CD4-positive, alpha-beta T cell treated with Interleukin-10 for 1 hour (primary cell): ENCODE results near the gene CSMD2.
"Not testable (repeated sequence)": the region's sequence is repeated elsewhere in the genome, so short reads cannot be mapped to it uniquely, and the experiment has no call there.

Experiments
- DNase-seq: peaks from one replicate; pipeline ENCODE4 v3.0.0-alpha.2; 2020

Gene CSMD2

GRCh38 chr1:33515112-33515511 lies 649.9 kb downstream of the CSMD2 start:
- DNase-seq: no peak

GRCh38 chr1:33512226-33513011 lies 652.6 kb downstream of the CSMD2 start:
- DNase-seq: no peak

DNA sequence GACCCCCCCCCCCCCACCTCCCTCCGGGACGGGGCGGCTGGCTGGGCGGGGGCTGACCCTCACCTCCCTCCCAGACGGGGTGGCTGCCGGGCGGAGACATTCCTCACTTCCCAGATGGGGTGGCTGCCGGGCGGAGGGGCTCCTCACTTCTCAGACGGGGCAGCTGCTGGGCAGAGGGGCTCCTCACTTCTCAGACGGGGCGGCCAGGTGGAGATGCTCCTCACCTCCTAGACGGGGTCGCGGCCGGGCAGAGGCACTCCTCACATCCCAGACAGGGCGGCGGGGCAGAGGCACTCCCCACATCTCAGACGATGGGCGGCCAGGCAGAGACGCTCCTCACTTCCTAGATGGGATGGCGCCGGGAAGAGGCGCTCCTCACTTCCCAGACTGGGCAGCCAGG lies 655.8 kb downstream of the CSMD2 start:
- not testable (repeated sequence) for DNase-seq

- no peak for DNase-seq
Observed at GRCh38 chr1:33508151-33508550, 656.9 kb downstream of the CSMD2 start.

DNA sequence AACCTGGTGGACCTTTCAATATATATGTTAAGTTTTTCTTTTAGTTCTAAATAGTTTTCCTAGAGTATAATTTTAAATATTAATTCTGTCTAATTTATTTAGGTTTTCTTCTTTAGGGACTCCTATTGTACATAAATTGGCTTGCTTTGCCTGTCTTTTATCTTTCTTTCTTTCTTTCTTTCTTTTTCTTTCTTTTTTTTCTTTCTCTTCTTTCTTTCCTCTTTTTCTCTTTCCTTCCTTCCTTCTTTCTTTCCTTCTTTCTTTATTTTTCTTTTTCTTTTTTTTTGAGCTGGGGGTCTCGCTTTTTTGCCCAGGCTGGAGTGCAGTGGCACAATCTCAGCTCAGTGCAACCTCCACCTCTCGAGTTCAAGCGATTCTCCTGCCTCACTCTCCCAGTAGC lies 657.4 kb downstream of the CSMD2 start:
- no peak for DNase-seq

DNA sequence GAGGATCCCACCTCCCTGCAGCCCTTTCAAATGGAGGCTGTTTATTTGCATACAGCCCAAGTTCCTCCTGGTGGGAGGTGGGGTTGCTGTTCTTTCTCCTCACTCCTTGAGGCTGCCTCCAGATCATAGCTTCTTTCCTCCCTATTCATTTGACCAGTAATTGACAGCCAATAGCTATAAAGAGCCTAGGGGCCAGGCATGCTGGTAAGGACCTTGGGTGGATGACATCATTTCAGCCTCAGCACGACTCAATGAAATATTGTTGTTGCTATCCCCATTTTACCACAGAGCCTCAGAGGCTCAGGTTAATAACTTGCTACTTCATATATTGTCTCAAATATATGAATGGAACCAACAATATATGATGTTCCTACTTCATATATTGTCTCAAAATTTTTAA lies 661.5 kb downstream of the CSMD2 start:
- no peak for DNase-seq

DNA sequence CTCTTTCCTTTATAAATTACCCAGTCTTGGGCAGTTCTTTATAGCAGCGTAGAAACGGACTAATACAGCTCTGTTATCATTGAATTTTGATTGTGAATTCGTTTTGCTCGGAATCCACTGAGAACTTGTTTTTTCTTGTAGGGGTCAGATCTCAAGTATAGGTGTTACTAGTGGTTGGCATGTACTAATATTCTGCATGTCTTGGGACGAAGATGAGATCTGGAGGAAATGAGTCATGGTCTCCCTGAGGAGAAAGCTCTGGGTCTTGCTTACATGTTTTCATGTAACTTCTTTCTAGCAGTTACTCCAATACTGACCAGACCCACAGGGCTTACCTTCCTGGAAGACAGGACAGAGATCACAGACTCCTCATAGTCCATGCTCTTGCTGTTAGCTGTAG lies 662.3 kb downstream of the CSMD2 start:
- no peak for DNase-seq

GRCh38 chr1:33501774-33502173 lies 663.3 kb downstream of the CSMD2 start:
- DNase-seq: no peak

- no peak for DNase-seq
Observed at GRCh38 chr1:33501309-33501708, 663.7 kb downstream of the CSMD2 start.

GRCh38 chr1:33500547-33500946 lies 664.5 kb downstream of the CSMD2 start:
- DNase-seq: no peak

DNA sequence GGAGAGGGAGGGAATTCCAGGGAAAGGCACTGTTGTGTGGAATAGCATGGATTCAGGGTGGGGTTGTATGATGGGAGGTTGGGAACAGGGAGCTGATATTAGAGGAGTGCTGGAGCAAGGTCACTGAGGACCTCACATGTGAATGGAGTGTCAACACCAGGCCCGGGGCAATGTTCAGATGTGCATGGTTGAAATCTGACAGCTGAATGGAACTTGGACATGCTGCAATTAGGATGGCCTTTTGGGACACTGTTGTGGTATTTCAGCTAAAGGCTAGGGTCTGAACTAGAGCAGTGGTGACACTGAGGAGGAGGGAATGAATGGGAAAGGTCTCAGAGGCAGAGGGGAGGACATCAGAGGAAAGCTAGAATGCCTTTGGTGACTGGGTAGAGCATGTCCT lies 667.6 kb downstream of the CSMD2 start:
- DNase-seq: no peak

DNA sequence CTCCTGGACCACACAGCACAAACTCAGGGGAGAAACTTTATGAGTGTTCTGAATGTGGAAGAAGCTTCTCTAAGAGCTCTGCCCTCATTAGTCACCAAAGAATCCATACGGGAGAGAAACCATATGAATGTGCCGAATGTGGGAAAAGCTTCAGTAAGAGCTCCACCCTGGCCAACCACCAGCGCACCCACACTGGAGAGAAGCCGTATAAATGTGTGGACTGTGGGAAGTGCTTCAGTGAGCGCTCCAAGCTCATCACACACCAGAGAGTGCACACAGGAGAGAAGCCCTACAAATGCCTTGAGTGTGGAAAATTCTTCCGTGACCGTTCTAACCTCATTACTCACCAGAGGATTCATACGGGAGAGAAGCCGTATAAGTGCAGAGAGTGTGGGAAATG lies 670.1 kb downstream of the CSMD2 start:
- no peak for DNase-seq

- DNase-seq: no peak
Observed at GRCh38 chr1:33488624-33489023, 676.4 kb downstream of the CSMD2 start.

DNA sequence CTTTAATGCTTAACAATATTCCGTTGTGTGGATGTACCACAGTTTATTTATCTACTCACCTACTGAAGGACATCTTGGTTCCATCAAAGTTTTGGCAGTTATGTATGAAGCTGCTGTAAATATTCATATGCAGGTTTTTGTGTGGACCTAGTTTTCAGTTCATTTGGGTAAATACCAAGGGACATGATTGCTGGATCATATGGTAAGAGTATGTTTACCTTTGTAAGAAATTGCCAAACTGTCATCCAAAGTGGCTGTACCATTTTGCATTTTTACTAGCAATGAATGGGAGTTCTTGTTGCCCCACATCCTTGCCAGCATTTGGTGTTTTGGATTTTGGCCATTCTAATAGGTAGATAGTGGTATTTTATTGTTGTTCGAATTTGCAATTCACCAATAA lies 682.6 kb downstream of the CSMD2 start:
- no peak for DNase-seq

GRCh38 chr1:33477451-33477850 lies 687.6 kb downstream of the CSMD2 start:
- DNase-seq: no peak

GRCh38 chr1:33473900-33474299 lies 691.1 kb downstream of the CSMD2 start:
- DNase-seq: no peak

GRCh38 chr1:33472269-33472980 lies 692.6 kb downstream of the CSMD2 start, which contains the start of gene ZSCAN20:
ZSCAN20 (plus strand) TSS chr1:33472645; CDS start chr1:33479289, 6,644 bp downstream.
- DNase-seq: peak; percentile 89

DNA sequence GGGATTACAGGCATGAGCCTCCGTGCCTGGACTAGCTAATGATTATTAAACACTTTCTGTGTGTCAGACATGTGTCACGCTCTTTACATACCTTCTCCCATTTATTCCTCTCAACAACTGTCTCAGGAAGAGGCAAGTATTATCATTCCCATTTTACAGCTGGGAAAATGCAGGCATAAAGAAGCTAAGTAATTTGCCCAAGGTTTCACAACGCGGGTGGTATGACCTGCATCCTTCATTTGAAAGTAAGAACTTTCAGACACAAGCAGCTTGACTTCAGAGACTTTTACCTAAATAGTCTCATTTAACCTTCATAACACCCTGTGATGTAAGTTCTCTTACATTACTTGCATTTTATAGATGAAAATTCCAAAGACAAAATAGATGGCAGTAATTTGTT lies 693.6 kb downstream of the CSMD2 start:
- DNase-seq: no peak

DNA sequence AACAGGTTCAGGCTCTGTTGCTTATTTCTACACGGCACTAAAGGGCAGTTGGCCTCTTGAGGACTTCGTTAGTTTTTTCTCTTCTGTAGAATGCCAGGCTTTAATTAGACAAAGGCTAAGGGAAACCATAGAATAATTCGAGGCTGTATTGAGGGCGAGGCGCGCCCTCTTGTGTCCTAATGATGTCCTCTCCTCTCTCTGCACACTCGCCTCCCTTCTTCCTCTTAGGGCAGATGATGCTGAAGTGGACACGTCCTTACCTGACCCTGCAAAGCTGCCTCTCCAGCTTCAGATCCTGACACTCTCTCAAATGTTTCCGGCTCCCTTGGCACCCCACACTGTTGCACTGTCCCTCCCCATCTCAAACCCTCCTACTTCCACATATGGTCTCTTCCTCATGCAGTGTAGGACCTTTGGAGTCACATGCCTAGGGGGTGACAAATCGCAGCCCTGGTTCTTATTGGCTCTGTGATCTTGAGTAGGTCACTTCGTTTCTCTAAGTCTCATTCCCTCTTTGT lies 694.5 kb downstream of the CSMD2 start:
- peak; percentile 60 for DNase-seq

DNA sequence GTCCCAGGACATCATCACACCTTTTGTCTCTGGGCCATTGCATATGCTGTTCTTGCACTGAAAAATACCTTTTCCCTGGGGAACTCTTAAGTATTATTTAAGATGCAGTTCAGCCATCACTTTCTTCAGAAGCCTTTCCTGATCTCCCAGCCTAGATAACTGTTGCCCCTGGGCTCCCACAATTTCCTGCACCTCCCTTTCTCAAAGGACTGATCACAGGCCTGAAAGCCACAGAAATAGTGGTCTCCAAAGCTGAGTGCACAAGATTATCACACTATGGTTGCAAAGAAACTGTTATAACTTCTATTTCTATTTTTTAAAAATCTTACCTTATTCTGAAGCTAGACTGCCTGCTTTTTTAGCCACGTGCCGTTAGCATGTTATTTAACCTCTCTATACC lies 695.3 kb downstream of the CSMD2 start:
- no peak for DNase-seq

- no peak for DNase-seq
Observed at GRCh38 chr1:33468967-33469366, 696.1 kb downstream of the CSMD2 start.

DNA sequence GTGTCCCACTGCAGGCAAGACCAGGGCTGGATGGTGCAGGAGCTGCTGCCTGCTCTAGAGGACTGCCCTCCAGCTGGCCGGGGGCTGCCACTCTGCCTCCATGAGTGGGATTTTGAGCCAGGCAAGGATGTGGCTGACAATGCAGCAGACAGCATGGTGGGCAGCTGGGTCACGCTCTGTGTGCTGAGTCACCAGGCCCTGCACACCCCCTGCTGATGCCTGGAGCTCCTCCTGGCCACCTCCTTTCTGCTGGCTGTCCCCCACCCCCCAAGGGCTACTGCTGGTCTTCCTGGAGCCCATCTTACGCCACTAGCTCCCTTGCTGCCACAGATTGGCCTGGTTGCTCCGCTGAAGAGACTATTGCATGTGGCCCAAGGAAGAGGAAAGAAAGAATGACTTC lies 696.5 kb downstream of the CSMD2 start:
- no peak for DNase-seq

- no peak for DNase-seq
Observed at GRCh38 chr1:33468011-33468410, 697.0 kb downstream of the CSMD2 start.

- DNase-seq: no peak
Observed at GRCh38 chr1:33466159-33466558, 698.9 kb downstream of the CSMD2 start.
